AG09319 (cell line): ENCODE measurements around the gene LRBA.
"Not testable (repeated sequence)": the region's sequence is repeated elsewhere in the genome, so short reads cannot be mapped to it uniquely, and the experiment has no call there.

Source experiments
- DNase-seq: peaks from one replicate; pipeline ENCODE4 v3.0.0-alpha.2; 2010; ENCODE audit warnings: low read depth; ENCODE audit errors: extremely low read depth
- TF ChIP-seq, protein P1 (sequence below): IDR thresholded peaks from 2 replicates; pipeline ENCODE4 v1.5.1; 2011; ENCODE audit warnings: low read depth, mild to moderate bottlenecking, inconsistent platforms, low read length, moderate library complexity

The LRBA gene

DNA sequence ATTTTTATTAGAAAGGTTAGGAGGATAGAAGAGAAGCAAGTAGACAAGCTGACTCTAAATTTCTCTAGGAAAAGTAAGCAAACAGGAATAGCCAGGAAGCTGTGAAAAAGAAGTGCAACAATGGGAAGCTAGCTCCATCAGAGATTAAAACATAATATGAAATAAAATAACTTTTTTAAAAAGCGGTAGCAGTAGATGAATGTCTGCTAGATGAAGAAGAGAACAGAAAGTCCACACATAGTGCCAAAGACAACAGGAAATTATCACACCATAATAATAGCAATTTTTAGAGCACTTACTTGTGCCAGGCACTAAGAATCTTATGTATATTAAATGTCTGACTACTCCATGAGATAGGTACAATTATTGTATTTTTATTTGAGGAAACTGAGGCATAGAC, 53.5 kb downstream of the LRBA start:
- DNase-seq, result no peak
- TF ChIP-seq, protein P1, sequence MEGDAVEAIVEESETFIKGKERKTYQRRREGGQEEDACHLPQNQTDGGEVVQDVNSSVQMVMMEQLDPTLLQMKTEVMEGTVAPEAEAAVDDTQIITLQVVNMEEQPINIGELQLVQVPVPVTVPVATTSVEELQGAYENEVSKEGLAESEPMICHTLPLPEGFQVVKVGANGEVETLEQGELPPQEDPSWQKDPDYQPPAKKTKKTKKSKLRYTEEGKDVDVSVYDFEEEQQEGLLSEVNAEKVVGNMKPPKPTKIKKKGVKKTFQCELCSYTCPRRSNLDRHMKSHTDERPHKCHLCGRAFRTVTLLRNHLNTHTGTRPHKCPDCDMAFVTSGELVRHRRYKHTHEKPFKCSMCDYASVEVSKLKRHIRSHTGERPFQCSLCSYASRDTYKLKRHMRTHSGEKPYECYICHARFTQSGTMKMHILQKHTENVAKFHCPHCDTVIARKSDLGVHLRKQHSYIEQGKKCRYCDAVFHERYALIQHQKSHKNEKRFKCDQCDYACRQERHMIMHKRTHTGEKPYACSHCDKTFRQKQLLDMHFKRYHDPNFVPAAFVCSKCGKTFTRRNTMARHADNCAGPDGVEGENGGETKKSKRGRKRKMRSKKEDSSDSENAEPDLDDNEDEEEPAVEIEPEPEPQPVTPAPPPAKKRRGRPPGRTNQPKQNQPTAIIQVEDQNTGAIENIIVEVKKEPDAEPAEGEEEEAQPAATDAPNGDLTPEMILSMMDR, result no peak

DNA sequence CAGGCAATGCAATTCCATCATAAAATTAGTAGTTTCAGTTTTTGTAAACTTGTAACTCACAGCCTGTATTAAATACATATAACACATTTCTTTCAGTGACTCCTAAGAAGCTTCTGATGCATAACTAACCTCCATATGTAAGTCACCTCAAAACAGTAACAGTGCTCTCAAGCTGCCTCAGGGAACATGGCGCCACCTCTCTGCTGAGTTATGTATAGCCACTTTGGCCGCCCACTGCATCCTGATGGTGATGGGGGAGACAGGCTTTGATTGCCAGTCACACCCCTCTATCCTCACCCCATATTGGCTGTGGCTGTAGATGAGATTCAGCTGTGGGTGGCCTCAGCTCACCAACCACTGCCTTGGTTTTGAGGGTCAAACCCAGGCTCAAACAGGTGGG, 54.3 kb downstream of the LRBA start:
- DNase-seq, result no peak
- TF ChIP-seq, protein P1, result peak; percentile 52

DNA sequence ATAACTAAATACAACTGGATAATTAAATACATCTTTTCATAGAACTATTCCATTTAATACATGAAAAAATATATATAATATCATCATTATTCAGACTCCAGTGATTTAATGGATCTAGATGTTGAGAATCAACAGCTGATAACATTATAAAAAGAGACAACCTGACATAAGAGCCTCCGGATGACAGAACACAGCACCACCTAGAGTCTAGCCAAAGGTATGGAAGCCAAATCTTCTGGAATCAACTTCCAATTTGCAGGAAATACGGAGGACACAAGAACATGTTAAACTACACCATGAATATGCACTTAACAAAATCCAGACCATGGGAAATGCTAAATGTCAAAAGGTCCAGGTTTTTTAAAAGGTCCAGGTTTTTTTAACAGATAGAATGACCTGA, 55.0 kb downstream of the LRBA start:
- TF ChIP-seq, protein P1, result peak; percentile 61
- no peak for DNase-seq

GRCh38 chr4:150957981-150958380, 57.1 kb downstream of the LRBA start:
- not testable (repeated sequence) for DNase-seq

DNA sequence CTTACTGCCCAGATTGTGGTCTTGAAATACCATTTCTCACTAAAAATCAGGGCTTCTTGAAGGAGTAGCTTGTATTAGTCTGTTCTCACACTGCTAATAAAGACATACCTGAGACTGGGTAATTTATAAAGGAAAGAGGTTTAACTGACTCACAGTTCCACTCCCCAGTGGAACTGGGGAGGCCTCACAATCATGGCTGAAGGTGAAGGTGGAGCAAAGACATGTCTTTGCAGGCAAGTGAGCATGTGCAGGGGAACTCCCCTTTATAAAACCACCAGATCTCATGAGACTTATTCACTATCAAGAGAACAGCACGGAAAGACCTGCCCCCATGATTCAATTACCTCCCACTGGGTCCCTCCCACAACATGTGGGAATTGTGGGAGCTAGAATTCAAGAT, 58.0 kb downstream of the LRBA start:
- DNase-seq, result not testable (repeated sequence)

DNA sequence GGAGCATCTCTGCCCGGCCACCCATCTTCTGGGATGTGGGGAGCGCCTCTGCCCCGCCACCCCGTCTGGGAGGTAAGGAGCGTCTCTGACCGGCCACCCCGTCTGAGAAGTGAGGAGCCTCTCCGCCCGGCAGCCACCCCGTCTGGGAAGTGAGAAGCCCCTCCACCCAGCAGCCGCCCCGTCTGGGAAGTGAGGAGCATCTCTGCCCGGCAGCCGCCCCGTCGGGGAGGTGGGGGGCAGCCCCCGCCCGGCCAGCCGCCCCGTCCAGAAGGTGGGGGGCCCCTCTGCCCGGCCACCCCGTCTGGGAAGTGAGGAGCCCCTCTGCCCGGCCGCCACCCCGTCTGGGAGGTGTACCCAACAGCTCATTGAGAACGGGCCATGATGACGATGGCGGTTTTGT, 61.2 kb downstream of the LRBA start:
- not testable (repeated sequence) for DNase-seq

DNA sequence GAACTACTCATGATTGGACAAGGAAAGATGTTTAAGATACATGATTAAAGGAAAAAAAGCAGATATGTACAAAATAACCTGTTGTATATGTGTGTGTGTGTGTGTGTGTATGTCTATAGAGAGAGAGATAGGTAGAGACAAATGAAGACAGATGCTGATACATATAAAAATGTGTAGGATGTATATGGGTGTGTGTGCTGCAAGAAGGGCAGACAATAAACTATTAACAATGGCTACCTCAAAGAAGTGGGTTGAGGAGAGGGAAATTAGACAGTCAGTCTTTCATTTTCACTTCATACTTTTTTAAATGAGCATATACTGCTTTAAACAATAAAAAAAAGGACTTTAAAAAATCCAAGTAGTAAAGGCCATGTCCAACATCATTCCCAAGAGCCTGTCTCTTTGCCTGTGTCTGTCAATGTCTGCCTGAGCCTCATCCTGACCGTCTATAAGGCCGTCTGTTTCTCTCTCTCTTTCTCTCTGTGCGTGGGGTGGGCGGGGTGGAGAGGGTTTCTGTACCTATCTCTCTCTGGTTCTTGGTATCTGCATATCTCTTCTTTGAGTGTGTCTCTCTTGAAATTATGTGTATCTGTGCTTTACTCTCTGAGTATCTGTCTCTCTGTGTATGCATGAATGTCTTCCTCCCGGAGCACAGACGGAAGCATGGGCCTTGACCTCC, 62.8 kb downstream of the LRBA start:
- no peak for DNase-seq
- TF ChIP-seq, protein P1, result no peak

- DNase-seq, result no peak
- TF ChIP-seq, protein P1, result no peak
These were observed 64.3 kb downstream of the LRBA start for GRCh38 chr4:150950657-150951288.

DNA sequence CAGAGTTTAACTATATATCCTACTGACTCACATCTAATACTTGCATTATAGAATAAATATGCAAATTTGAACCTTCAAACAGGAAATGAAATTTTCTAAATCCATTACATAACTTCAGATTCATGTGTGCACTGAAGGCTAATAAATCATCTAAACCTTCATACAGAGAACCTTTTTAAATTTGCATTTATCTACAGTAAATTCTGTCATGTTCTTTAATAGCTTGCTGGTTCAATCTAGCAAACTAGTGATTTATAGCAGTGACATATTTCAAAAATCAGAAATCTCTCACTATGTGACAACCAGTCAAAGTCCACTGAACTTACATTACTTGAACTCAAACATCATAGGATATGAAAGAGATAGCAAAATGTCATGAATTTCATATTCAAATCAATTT, 65.1 kb downstream of the LRBA start:
- TF ChIP-seq, protein P1, result no peak
- no peak for DNase-seq
